K562 (cell line): ENCODE measurements around the gene KLHL30. TPM values are rescaled to one million over a fixed set of nuclear protein-coding genes. Genes with fewer than 3 reads are reported as not detected.

ENCODE experiments used
- MGA ChIP-seq: fragments of 450-650 bp; IDR thresholded peaks from 2 replicates; pipeline ENCODE4 v1.6.1; 2016; ENCODE audit warnings: mild to moderate bottlenecking, moderate library complexity
- polyA plus RNA-seq, 8 experiments: library from polyadenylated mRNA; depleted of rRNA in 4 of 8; stranded (reverse) in 5 of 8; unstranded in 3 of 8; fragments of >200 nt; fragmentation: Nextera tagmentation in 2 of 8; fragmentation: Illumina TruSeq in 1 of 8; extraction: Ambion mirVana in 2 of 8; extraction: Trizol in 1 of 8; gene quantifications; 2 replicates each; pipeline versions ENCODE4 v1.2.1 to v1.2.3, GENCODE V29; 2011 to 2014; ENCODE audit warnings: inconsistent platforms in 1 of 8, missing spikeins in 1 of 8
- total RNA-seq, 7 experiments: library from RNA; depleted of rRNA in 6 of 7; stranded (reverse); fragments of >200 nt in 6 of 7; fragmentation: Illumina TruSeq in 2 of 7; extraction: Trizol in 2 of 7; gene quantifications; 2 replicates each; pipeline versions ENCODE4 v1.2.1 to v1.2.3, GENCODE V29; 2011 to 2021; ENCODE audit warnings: low replicate concordance in 1 of 7

KLHL30 gene
- total and polyA plus RNA-seq, 9 of the 15 experiments (the other 6 are each of a cell fraction or from before 2014, with no cell fraction given), result 0.04 TPM; not detected in 8

GRCh38 chr2:238140040-238140439, 1.6 kb downstream of the KLHL30 start (continued):
- 0 out of 2 replicates have a peak, but pooled peaks have one; percentile 18 for TF ChIP-seq MGA
